Measurements from ENCODE around the gene TTC8. TPM values are rescaled to one million over a fixed set of nuclear protein-coding genes. Genes with fewer than 3 reads are reported as not detected.
"Not testable (repeated sequence)": the region's sequence is repeated elsewhere in the genome, so short reads cannot be mapped to it uniquely, and the experiment has no call there.

Gene TTC8
- total RNA-seq, result 9.4 TPM

DNA sequence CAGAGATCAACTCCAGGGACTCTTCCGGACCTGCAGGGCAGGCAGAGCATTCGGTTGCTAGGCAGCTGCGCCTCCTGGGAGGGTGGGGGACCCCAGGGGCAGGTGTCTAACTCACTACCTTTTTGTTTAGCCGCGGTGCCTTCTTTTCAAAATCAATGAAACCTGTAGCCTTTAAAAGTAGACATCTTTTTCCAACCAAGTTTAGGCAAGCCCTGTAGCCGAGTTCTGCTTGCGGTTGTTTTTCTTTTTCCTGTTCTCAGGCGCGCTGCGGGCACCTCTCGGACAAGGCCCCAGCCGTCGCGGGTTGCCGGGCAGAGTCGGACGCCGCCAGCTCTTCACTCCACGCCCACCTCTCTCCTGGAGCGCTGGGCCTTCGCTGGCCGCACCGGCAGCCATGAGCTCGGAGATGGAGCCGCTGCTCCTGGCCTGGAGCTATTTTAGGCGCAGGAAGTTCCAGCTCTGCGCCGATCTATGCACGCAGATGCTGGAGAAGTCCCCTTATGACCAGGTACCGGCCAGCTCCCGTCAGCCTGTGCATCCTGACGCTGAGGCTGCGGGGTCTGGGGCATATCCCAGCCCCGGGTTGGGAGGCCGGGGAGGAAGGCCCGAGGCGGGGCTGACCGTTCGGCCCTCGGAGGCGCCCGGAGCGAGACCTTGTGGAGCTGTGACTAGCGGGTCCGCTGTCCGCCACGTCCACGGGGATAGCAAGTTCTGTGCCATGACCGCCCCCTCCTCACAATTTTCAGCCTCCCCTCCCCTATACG, at the start of gene TTC8:
TTC8 (plus strand) TSS at position 338 of the 764 bp plus-strand sequence; CDS start at position 395, 57 bp downstream.
- FAIRE-seq (no peak), DNase-seq (ENCODE audit: low spot score in 2 of 2) (peak; percentile 54 to 70)

DNA sequence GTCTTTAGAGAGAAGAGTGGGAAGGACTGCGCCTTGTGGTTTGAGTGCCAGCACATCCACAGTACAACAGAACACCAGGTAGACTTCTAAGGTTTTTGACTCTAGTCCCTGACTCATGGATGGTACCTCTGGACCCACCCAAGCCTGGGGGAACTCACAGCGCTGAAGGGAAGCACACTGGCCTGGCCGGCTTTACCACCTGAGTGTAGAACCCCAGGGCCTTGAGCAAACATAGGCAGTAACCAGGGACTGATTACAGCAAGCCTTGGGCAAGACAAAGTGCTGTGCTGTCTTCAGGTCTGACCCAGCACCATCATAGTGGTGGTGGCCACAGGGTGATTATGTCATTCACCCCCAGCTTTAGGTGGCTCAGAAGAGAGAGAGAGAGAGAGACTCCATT, 48.9 kb upstream of the TTC8 start:
- FAIRE-seq (no peak), DNase-seq (ENCODE audit: low spot score in 2 of 2) (no peak)

DNA sequence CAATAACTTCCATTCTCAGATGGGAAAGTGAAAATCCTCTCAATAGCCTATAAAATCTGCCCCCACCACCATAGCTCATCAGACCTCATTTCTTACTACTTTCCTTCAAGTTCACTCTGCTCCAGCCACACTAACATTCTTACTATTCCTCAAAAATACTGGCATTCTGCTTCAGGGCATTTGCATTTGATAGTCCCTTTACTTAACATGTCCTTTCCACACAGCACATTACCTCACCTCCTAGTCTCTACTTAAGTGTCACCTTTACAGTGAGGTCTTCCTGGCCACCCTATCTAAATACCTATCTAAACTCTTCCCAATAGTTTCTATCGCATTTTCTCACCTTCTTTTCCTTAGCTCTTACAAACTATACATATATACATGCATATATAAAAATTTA, 38.5 kb upstream of the TTC8 start:
- no peak for DNase-seq (ENCODE audit: low spot score in 2 of 2)

DNA sequence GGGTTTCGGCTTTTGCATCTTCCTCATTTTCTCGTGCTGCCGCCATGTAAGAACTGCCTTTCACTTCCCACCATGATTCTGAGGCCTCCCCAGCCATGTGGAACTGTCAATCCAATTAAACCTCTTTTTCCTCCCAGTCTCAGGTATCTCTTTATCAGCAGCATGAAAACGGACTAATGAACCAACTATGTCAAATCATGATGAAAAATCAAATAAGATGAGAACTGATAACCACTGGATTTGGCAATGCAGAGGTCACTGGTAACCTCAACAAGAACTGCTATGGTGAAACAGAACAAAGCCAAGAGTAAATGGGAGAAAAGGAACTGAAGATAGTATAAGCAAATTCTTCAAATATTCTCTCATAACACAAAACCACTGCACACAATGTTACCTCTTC, 37.7 kb upstream of the TTC8 start:
- no peak for DNase-seq (ENCODE audit: low spot score in 2 of 2)
- no peak for FAIRE-seq

More for the DNA sequence above, 38.5 kb upstream of the TTC8 start:
- FAIRE-seq, result no peak

DNA sequence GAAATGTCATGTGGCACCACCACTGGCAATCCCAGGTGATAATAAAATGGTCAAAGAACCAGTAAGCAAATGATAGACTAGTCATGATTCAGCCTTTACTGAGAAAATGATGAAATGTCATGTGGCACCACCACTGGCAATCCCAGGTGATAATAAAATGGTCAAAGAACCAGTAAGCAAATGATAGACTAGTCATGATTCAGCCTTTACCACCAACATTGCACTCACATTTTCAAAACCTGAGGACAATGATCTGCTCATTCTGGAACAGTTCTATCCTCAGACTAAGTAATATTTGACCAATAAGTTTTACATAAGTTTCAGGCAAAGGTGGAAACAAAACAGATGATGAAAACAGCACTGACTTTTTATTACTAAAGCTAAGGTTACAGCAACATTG, 34.9 kb upstream of the TTC8 start:
- FAIRE-seq; DNase-seq (ENCODE audit: low spot score in 2 of 2): not testable (repeated sequence)

DNA sequence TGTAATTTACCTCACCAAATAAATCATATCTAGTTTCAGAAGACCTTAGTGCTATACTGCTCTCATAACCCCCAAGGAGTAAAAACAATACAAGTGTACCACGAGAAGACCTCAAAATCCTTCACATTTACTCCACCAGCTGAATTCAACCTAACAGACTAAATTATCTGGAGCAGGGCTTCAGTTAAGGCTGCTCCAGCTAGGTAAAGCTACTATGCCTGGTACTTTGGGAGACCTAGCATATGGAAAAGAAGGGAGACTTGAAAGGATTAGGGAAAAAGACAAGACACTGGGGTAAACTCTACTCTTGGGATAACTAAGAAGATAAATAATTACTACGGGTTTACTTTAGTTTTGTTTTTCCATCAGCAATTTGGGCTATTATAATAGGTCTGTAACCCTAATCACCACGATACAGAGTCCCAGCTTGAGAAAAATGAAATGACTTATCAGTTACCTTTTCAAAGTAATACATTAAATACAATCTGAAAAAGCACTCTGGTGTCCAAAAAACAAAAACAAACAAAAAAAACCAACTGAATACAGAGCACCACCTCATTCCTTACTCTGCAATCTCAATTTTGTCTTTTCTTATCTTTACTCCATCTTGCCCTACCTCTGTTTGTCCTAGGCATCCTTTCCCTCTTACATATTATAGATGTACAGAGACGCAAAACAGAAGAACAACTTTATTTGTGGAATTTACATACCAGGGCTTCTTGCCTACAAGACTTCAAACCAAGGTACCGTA, 33.8 kb upstream of the TTC8 start:
- no peak for FAIRE-seq
- DNase-seq (ENCODE audit: low spot score in 2 of 2), result no peak

DNA sequence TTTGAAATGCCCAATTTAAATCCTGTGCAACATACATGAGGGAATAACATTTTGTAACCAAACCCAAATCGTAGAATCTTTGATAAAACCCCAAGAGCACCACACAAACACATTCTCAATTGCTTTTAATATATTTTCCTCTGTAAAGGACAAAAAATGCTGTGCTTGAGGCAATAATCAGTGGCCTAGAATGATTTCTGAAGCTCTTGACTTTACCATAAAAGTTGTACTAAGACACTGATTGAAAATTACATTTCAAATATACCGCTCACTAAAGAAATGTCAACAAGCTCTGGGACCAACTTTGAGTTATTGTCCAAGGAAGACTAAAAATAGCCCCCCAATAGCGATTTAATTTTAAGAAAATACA, 33.2 kb upstream of the TTC8 start:
- DNase-seq (ENCODE audit: low spot score in 2 of 2), result no peak
- no peak for FAIRE-seq

DNA sequence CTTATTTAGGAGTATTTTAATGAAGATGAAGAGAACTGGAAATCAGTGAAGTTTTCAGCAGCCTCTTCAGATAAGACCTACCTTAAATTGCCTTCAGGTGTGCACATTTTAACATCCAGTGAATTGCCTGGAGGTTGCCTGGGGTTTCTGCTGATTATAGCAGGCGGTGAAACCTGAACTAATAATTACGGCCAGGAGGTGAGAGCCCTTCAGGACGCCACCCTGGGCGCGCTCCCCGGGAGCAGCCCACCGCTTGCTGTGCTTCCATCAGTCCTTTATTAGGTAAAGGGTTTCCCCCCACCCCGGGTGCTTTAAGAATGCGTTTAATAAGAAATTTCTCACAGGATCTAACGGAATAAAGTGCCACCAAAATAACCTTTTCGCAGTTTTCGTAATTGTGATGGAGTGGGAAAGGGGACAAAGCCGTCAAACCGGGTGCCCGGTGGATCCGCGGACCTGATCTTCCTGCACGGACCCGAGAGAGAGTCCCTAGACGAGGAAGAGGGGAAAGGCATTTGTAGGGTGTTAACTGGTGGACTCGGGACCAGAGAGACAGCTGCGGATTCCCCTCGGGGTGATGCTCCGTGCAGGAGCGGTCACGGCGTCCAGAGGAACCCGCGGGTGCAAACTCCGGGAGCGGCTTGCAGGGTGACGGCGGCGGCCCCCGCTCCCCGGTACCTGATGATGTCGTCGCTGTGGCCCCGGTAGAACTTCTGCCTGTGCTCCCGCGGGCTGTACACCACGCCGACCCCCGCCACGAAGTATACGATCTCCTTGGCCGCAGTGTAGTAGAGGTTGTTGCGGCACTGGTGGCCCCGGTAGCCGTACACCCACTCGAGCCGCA, 32.6 kb upstream of the TTC8 start:
- DNase-seq (ENCODE audit: low spot score in 2 of 2), result peak in 1 of 2 donors; percentile 13
- FAIRE-seq, result no peak

DNA sequence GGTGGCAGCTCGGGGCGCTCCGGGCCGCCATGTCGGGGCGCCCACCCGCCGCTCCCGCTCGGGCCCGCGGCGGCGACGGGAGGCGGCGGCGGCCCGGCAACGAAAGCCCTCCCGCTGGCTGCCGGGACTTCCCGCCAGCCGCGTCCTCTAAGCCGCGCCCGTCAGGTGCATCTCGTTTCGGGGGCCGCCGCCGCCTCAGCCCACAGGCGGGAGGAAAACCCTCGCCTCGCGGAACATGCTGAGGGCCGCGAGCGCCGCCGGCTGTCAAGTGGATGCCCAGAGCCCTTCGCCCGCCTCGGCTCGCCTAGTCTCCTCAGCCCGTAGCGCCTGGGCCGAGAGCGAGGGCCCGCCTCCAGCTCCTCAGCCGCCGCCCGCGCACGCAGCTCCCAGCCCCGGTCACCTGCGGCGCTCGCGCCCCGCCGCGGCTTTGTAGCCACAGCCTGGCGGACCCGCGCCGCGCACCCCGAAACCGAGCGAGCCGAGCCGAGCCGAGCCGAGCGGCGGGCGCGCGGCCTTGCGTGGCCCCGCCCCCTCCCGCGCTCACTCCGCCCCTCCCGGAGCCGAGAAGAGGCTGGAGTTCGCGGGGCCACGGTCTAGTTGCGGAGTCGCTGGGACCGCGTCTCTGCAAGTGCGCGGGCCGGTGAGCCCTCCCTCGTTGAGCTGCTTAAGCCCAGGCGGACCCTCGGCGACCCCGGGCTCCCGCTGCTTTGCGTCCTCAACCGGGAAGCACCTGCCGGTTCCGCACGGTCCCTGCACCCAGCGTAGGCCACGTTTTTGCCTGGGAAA, 31.8 kb upstream of the TTC8 start, which contains the start of gene EML5:
EML5 (minus strand) TSS at position 481 of the 786 bp plus-strand sequence; CDS start at position 31, 450 bp downstream.
- peak; percentile 82 to 85 for DNase-seq (ENCODE audit: low spot score in 2 of 2)
- FAIRE-seq, result no peak

DNA sequence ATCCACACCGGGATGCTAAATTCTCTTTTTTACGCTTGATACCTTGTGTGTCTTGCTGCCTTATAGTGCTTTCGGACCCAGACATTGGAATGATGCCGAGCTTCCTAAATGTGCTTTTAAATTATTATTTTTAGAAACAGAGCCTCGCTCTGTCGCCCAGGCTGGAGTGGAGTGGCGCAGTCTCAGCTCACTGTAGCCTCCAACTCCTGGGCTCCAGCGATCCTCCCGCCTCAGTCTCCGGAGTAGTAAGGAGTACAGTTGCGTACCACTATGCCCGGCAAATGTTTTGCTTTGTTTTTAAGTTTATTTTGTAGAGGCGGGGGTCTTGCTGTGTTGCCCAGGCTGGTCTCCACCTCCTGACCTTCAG, 31.2 kb upstream of the TTC8 start:
- no peak for FAIRE-seq
- DNase-seq (ENCODE audit: low spot score in 2 of 2), result no peak

DNA sequence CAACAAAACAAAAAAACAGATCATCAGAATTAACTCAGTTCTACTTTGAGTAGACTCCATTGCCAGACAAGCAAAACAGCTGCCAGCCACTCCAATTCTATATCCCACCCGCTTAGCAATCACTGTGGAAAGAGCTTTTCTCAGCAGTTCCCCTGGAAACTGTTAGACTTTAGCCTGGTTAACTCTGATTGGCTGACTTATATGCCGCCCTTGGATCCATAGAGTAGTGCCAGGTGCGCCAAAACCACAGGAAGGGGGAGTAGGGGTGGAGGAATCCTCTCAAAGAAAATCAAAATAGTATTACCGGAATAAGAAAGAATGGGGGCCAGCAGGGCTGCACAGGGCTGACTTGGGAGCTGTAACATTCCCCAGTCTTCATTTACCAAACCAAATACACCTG, 26.3 kb upstream of the TTC8 start:
- FAIRE-seq (no peak), DNase-seq (ENCODE audit: low spot score in 2 of 2) (no peak)

DNA sequence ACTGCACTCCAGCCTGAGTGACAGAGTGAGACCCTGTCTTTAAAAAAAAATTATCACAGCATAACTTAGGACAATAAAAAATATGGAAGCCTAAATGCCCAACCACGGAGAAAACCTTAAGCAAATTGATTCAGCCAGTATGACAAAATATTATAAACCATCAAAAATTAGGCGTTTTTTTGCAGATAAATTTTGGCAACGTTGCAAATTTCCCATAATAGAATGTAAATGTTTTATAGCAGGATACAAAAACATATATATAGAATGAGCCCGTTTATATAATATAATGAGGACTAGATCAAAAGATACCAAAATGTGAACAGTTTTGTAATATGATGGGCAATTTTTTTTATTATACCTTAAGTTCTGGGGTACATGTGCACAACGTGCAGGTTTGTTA, 24.9 kb upstream of the TTC8 start:
- FAIRE-seq, result no peak
- no peak for DNase-seq (ENCODE audit: low spot score in 2 of 2)

DNA sequence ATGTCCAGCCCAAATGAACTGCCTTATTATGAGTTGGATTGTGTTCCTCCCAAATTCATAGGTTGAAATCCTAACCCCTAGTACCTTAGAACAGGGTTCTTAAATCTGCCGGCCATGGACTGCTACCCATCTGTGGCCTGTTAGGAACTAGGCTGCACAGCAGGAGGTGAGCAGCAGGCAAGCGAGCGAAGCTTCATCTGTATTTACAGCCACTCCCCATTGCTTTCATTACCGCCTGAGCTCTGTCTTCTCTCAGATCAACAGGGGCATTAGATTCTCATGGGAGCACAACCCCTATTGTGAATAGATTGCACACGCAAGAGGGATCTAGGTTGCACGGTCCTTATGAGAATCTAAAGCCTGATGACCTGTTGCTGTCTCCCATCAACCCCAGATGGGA, 21.9 kb upstream of the TTC8 start:
- DNase-seq (ENCODE audit: low spot score in 2 of 2) (no peak), FAIRE-seq (no peak)

DNA sequence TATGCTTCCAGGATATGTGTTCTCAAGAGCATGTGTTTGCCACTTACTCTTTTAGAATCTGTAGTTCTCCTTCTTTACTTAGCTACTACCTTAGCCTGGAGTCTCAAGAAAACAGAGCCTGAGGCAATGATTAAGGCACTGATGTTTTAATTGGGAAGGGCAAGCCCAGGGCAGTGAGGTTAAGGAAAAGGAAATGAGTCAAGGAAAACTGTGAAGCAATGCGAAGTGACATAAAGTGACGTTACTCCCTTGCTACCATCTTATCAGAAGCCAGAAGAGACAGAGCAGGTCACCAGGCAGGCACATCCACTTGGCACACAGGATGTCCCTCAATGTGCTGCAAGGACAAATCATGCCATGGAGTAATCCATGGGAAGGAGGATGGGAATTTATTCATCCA, 20.4 kb upstream of the TTC8 start:
- FAIRE-seq, result no peak
- no peak for DNase-seq (ENCODE audit: low spot score in 2 of 2)

DNA sequence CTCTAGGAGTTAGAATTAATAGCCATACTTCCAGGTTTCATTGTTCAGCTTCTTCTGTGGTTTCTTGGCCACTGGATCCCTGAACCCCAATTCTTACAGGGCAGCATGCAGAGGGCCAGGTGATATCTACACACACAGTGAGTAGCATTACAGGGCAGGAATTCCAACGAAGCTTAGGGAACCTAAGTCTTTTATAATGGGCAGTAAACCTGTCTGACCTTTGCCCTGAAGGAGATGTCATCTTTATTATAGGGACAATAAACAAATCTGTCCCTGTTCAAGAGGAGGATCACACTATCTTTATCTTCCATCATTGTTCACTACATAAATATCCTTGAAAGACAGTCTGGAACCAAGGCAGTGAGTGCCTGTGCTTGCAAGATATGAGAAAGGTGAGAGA, 20.0 kb upstream of the TTC8 start:
- no peak for FAIRE-seq
- no peak for DNase-seq (ENCODE audit: low spot score in 2 of 2)

DNA sequence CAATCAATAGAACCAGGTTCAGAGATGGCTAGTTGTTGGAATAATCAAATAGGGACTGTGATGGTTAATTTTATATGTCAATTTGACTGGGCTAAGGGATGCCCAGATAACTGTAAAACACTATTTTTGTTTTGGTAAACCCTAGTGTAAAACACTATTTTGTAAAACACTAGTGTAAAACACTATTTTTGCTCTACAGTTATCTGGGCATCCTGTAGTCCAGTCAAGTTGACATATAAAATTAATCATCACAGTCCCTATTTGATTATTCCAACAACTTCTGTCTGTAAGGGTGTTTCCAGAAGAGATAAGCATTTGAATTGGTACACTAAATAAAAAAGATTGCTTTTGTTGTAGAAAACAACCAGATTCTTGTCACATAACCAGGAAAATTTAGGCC, 16.1 kb upstream of the TTC8 start:
- FAIRE-seq, result no peak
- DNase-seq (ENCODE audit: low spot score in 2 of 2), result no peak

DNA sequence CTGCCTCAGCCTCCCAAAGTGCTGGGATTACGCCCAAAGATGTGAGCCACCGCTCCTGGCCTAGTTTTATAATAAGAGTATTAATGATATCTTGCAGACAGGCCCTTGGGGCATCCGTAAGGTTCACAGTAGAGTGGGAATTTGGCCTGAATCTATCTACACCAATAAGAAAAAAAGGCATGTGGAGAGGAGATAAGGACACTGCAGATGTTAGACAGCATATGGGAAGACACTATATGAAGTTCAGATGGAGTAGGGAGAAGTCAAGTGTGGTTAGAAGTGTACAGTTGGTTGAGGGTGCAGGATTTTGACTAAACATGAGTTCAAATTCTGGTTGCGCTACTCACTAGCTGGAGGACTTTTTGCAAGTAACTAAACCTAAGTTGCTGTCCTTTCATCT, 8.5 kb upstream of the TTC8 start:
- FAIRE-seq (no peak), DNase-seq (ENCODE audit: low spot score in 2 of 2) (no peak)

DNA sequence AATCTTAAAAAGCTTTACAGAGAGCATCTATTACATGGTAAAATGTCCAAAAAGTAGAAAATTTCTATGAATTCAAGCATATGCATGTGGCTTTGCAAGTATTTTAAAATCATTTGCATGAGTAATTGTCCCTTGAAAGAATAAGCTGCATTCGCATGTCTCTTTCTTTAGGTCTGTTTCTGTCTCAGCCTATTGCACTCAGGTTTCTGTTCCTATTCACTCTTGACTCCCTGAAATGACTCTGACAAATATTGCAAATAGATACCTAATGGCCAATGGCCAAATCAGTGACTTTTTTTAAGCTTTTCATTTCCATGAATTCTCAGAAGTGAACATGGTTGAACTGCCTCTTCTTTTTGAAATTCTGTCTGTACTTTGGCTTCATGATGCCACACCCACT, 6.4 kb upstream of the TTC8 start:
- DNase-seq (ENCODE audit: low spot score in 2 of 2), result no peak
- FAIRE-seq, result no peak

DNA sequence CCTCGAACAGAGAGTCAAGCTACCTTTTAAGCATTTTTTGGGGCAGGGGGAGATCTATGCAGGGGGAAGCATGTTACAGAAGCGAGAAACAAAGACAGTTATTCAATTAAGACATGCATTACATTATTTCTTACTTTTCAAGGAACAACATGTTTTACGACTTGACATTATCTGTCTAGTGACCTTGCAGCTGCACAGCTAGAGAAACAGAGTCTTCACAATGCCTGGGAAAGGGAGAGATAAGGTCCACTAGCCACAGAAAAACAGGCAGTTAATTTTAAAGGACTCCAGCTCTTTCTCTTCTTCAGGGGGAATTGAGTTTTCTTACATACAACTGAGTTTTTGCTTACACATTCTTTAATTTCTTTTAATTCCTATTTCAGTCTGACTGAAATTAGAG, 4.8 kb upstream of the TTC8 start:
- not testable (repeated sequence) for DNase-seq (ENCODE audit: low spot score in 2 of 2); FAIRE-seq

DNA sequence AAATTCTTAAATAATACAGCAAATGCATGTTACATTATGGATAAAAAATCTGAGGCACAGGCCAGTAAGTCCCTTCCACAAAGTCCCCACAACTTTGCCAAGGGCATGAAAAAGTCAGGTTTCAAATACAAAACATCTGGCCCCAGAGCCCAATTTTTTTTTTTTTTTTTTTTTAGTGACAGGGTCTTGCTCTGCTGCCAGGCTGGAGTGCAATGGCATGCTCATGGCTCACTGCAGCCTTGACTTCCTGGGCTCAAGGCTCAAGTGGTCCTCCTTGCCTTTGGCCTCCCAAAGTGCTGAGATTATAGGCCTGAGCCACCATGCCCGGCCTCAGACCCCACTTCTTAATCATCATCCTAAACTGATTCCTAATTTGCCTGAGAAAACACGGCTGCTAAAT, 3.1 kb upstream of the TTC8 start:
- DNase-seq (ENCODE audit: low spot score in 2 of 2) (no peak), FAIRE-seq (no peak)

Data from frontal cortex (tissue), 4 donors.